Uterus (tissue), 4 donors: ENCODE measurements around the gene TEX19. TPM values are rescaled to one million over a fixed set of nuclear protein-coding genes. Genes with fewer than 3 reads are reported as not detected.
"Not testable (repeated sequence)": the region's sequence is repeated elsewhere in the genome, so short reads cannot be mapped to it uniquely, and the experiment has no call there.

ENCODE experiments used
- DNase-seq, 2 donors: peaks; one replicate each; pipeline ENCODE4 v3.0.0-alpha.2; 2019 to 2020
- H3K27ac ChIP-seq, 2 donors: fragments of 200-600 bp; sonication (generic); 1 replicate in 1 of 2; 2 replicates in 1 of 2; pipeline ENCODE4 v1.5.1; 2016 to 2018
- H3K27me3 ChIP-seq, 2 donors: fragments of 200-600 bp; sonication (generic); one replicate each; pipeline ENCODE4 v1.5.1; 2018 to 2019; ENCODE audit warnings: control low read depth in 1 of 2
- H3K36me3 ChIP-seq, 2 donors: fragments of 200-600 bp; sonication (generic); one replicate each; pipeline ENCODE4 v1.5.1; 2019; ENCODE audit warnings: control low read depth in 1 of 2
- H3K4me1 ChIP-seq, 2 donors: fragments of 200-600 bp; sonication (generic); one replicate each; pipeline ENCODE4 v1.5.1; 2018 to 2019; ENCODE audit warnings: control low read depth in 1 of 2
- H3K4me3 ChIP-seq, 2 donors: fragments of 200-600 bp; sonication (generic); 1 replicate in 1 of 2; 2 replicates in 1 of 2; pipeline ENCODE4 v1.5.1; 2018 to 2019; ENCODE audit warnings: mild to moderate bottlenecking in 1 of 2
- H3K9me3 ChIP-seq, 2 donors: fragments of 200-600 bp; sonication (generic); one replicate each; pipeline ENCODE4 v1.5.1; 2019; ENCODE audit warnings: control low read depth in 1 of 2
- CTCF ChIP-seq, 4 experiments: fragments of 200-600 bp in 2 of 4; fragments of 450-650 bp in 2 of 4; sonication (generic) in 2 of 4; IDR thresholded peaks; one replicate each; pipeline ENCODE4 v1.5.1; 2016 to 2019; ENCODE audit warnings: antibody characterized with exemption in 4 of 4, mild to moderate bottlenecking in 2 of 4, moderate library complexity in 1 of 4
- POLR2A ChIP-seq, 2 donors: fragments of 450-650 bp; IDR thresholded peaks; one replicate each; pipeline ENCODE4 v1.6.1; 2016; ENCODE audit warnings: antibody characterized with exemption in 2 of 2, mild to moderate bottlenecking in 1 of 2, moderate library complexity in 1 of 2
- intact Hi-C: fragments of 100-400 bp; cut with DNase I; formaldehyde crosslinking; loops from one replicate; pipeline ENCODE4 v1.15.1; 2023; ENCODE audit warnings: low total_unique reads
- total RNA-seq, 4 donors: library from RNA; depleted of rRNA in 3 of 4; stranded (reverse); fragments of >200 nt in 3 of 4; gene quantifications; one replicate each; pipeline versions ENCODE4 v1.1.0 to v1.2.4, GENCODE V29; 2014 to 2023
- donor health status: DM: yes; HTN: yes; CAD: no.

The TEX19 gene
- total RNA-seq, 4 donors from 2014 or later, result not detected

GRCh38 chr17:82410014-82410716 is 51.1 kb downstream of the TEX19 start:
- Histone ChIP-seq H3K27ac (no peak overlapping the region), H3K4me3 (no peak overlapping the region), H3K4me1 (no peaks in the 10 kb centered on the region), H3K9me3 (no peaks in the 10 kb centered on the region), H3K36me3 (no peaks in the 10 kb centered on the region), H3K27me3 (no peaks in the 10 kb centered on the region)
- TF ChIP-seq POLR2A (IDR thresholded peaks at IDR 0.05) (no peak), CTCF (IDR thresholded peaks at IDR 0.05) (no peak)
- no peak for DNase-seq
- intact Hi-C loops, result no loop called here

GRCh38 chr17:82411396-82412053 is 52.5 kb downstream of the TEX19 start:
- intact Hi-C loops, result no loop called here
- H3K36me3 ChIP-seq, result no peaks in the 10 kb centered on the region

GRCh38 chr17:82412081-82412480 is 53.0 kb downstream of the TEX19 start:
- H3K36me3 ChIP-seq, intact Hi-C loops, H3K9me3 ChIP-seq, H3K4me1 ChIP-seq, H3K4me3 ChIP-seq, H3K27ac ChIP-seq, DNase-seq, H3K27me3 ChIP-seq: not testable (repeated sequence)

More at GRCh38 chr17:82411396-82412053, 52.5 kb downstream of the TEX19 start:
- DNase-seq, result no peak
- Histone ChIP-seq H3K4me3 (no peak overlapping the region), H3K9me3 (no peaks in the 10 kb centered on the region), H3K27ac (no peak overlapping the region), H3K27me3 (no peaks in the 10 kb centered on the region), H3K4me1 (no peaks in the 10 kb centered on the region)
- TF ChIP-seq CTCF (IDR thresholded peaks at IDR 0.05), result no peak
- no peak for TF ChIP-seq POLR2A (IDR thresholded peaks at IDR 0.05)

GRCh38 chr17:82412535-82413520 is 53.8 kb downstream of the TEX19 start:
- DNase-seq, result no peak
- intact Hi-C loops, result no loop called here
- no peaks in the 10 kb centered on the region for H3K9me3 ChIP-seq
- TF ChIP-seq POLR2A (IDR thresholded peaks at IDR 0.05), result no peak
- no peak for TF ChIP-seq CTCF (IDR thresholded peaks at IDR 0.05)
- H3K4me1 ChIP-seq, result no peaks in the 10 kb centered on the region
- H3K27me3 ChIP-seq, result no peaks in the 10 kb centered on the region
- no peaks in the 10 kb centered on the region for H3K36me3 ChIP-seq
- H3K4me3 ChIP-seq, result no peak overlapping the region
- no peak overlapping the region for H3K27ac ChIP-seq

Other genes starting within 250 kb of the TEX19 start
- 10 to 100 TPM in 2 of 4 donors, 1 to 10 TPM in 2; 4.4 to 88.2 (median 17.6) TPM for gene CCDC57, start 146.4 kb upstream of the TEX19 start, total RNA-seq
- 10 to 100 TPM in 2 of 4 donors, 1 to 10 TPM in 2; 1.5 to 28.6 (median 12.2) TPM for gene SLC16A3, start 130.2 kb upstream of the TEX19 start, total RNA-seq
- gene CSNK1D, start 85.5 kb upstream of the TEX19 start, total RNA-seq, result 100 to 1,000 TPM in 1 of 4 donors, 10 to 100 TPM in 3; 16.5 to 173 (median 44.6) TPM
- 1 to 10 TPM in 2 of 4 donors, not detected in 2; 2.1 to 4.1 TPM for gene CD7, start 41.6 kb upstream of the TEX19 start, total RNA-seq
- 10 to 100 TPM in 2 of 4 donors, 1 to 10 TPM in 2; 3.5 to 29.4 (median 9.0) TPM for gene SECTM1, start 25.5 kb upstream of the TEX19 start, total RNA-seq
- gene UTS2R, start 12.5 kb downstream of the TEX19 start, total RNA-seq, result not detected
- 10 to 100 TPM; 15.9 to 53.7 (median 39.8) TPM for gene HEXD, start 59.1 kb downstream of the TEX19 start, total RNA-seq
- gene OGFOD3, start 59.3 kb downstream of the TEX19 start, total RNA-seq, result 10 to 100 TPM; 15.0 to 44.4 (median 24.8) TPM
- gene CYBC1, start 91.5 kb downstream of the TEX19 start, total RNA-seq, result 10 to 100 TPM; 12.0 to 93.7 (median 32.5) TPM
- gene NARF, start 99.5 kb downstream of the TEX19 start, total RNA-seq, result 10 to 100 TPM; 15.3 to 55.5 (median 33.3) TPM
- gene FOXK2, start 160.5 kb downstream of the TEX19 start, total RNA-seq, result 10 to 100 TPM; 15.9 to 70.9 (median 42.7) TPM